Measurements from ENCODE around the gene GLRX5.

GLRX5 gene

GRCh38 chr14:95557832-95558231 lies 23.0 kb downstream of the GLRX5 start:
- no peak overlapping the region for H3K27ac ChIP-seq
- no peak for TF ChIP-seq CTCF (conservative IDR thresholded peaks at IDR 0.05)
- no peak for TF ChIP-seq ZFX (IDR thresholded peaks at IDR 0.05)

- TF ChIP-seq CTCF (conservative IDR thresholded peaks at IDR 0.05): no peak
- no peak for TF ChIP-seq ZFX (IDR thresholded peaks at IDR 0.05)
- no peak overlapping the region for H3K27ac ChIP-seq
Observed at GRCh38 chr14:95559203-95559602, 24.4 kb downstream of the GLRX5 start.

GRCh38 chr14:95561001-95561412 lies 26.2 kb downstream of the GLRX5 start:
- H3K27ac ChIP-seq: no peak overlapping the region
- TF ChIP-seq CTCF (conservative IDR thresholded peaks at IDR 0.05): peak; percentile 99
- TF ChIP-seq ZFX (IDR thresholded peaks at IDR 0.05): no peak

- no peak overlapping the region for H3K27ac ChIP-seq
- TF ChIP-seq CTCF (conservative IDR thresholded peaks at IDR 0.05) (no peak), ZFX (IDR thresholded peaks at IDR 0.05) (no peak)
Observed at GRCh38 chr14:95562892-95563685, 28.2 kb downstream of the GLRX5 start.

- H3K27ac ChIP-seq: no peak overlapping the region
- TF ChIP-seq CTCF (conservative IDR thresholded peaks at IDR 0.05) (no peak), ZFX (IDR thresholded peaks at IDR 0.05) (no peak)
Observed at GRCh38 chr14:95564060-95564459, 29.2 kb downstream of the GLRX5 start.

- no peak for TF ChIP-seq ZFX (IDR thresholded peaks at IDR 0.05)
- no peak for TF ChIP-seq CTCF (conservative IDR thresholded peaks at IDR 0.05)
Observed at GRCh38 chr14:95569440-95569839, 34.6 kb downstream of the GLRX5 start.

GRCh38 chr14:95573313-95573712 lies 38.5 kb downstream of the GLRX5 start:
- TF ChIP-seq ZFX (IDR thresholded peaks at IDR 0.05) (no peak), CTCF (conservative IDR thresholded peaks at IDR 0.05) (no peak)
- H3K27ac ChIP-seq: no peak overlapping the region

More at GRCh38 chr14:95569440-95569839, 34.6 kb downstream of the GLRX5 start:
- no peak overlapping the region for H3K27ac ChIP-seq

Data from C4-2B (cell line).